NCI-H1092 treated with DMSO at 0.1 percent for 48 hours (cell line): Measurements from ENCODE around the gene KPNA3.
"Not testable (repeated sequence)": the region's sequence is repeated elsewhere in the genome, so short reads cannot be mapped to it uniquely, and the experiment has no call there.

ENCODE experiments used
- DNase-seq: peaks from one replicate; lab custom pipeline; 2025; lab: John Stamatoyannopoulos, UW

KPNA3 gene

DNA sequence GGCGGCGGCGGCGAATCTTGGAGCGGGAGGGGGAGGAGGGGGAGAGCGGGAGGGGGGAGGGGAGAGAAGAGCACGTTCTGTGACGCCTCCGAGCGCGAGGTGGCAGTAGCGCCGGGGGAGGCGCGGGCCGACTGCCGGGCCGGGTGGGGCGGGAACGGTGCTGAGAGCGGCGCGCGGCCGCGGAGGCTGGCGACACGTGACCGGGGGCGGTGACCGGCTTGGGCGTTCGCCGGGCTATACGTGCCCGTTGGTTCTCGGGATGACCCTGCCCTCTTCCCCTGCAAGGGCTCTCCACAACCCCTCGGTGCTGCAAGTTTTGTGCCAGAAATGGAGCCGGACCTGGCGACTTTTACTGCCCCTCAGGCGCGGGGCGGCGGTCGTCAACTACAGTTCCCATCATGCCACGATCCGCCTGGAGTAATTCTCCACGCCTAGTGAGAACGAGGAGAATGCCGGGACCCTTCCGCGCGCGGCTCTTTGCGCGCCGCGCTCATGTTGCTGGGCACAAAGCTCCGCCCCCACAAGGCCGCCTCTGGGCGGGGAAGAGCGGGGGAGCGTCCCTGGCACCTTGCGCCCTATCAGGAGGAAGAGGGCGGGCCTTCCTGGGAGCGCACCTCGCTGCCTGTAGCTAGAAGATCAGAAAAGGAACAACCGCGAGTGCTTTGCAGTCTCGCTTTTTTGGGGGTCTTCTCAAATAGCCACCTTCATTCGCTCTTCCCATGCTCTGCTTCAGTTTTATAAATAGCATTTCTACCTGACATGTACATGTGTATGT, at the start of gene KPNA3:
Gene KPNA3, minus strand, starts transcription at position 133 of the 775 bp plus-strand sequence. CDS start 176 bp downstream, outside the sequence.
- DNase-seq: peak; percentile 96

DNA sequence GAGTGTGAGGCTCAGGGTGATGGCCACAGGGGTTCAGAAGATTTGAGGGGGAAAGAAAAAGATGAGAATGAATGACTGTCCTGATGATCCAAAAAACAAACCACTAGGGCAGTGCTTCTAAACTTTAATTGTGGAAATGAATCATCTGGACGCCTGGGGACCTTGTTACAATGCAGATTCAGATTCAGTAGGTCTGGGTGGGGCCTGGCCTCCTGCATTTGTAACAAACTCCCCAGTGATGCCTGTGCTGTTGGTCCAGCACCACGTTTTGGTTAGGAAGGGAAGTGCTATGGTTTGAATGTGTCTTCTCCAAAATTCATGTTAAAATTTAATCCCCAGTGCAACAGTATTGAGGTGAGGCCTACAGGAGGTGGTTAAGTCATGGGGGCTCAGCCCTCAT, 49.5 kb upstream of the KPNA3 start:
- no peak for DNase-seq

- no peak for DNase-seq
Observed at GRCh38 chr13:49840675-49841074, 48.2 kb upstream of the KPNA3 start.

- no peak for DNase-seq
Observed at GRCh38 chr13:49840266-49840665, 47.8 kb upstream of the KPNA3 start.

GRCh38 chr13:49838989-49839388, 46.5 kb upstream of the KPNA3 start:
- DNase-seq: no peak

GRCh38 chr13:49836516-49836915, 44.0 kb upstream of the KPNA3 start:
- DNase-seq: no peak

- DNase-seq: no peak
Observed at GRCh38 chr13:49833402-49833801, 40.9 kb upstream of the KPNA3 start.

DNA sequence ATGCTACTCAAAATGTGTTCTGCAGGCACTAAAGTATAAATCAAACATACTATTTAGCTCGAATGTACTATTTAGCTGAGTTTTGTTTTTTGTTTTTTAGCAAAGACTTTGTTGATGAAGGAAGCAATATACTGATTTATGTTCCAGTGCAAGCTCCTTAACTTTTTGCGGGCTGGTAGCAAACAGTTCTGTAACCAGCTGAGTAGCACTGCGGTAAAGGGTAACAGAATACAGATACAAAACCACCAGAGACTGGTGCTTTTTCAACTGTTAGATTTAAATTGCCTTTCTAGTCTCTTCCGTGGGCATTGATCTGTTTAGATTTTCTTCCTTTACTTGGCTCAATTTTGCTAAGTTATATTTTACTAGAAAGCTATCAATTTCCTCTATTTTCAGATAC, 39.0 kb upstream of the KPNA3 start:
- DNase-seq: no peak

- no peak for DNase-seq
Observed at GRCh38 chr13:49830721-49831120, 38.2 kb upstream of the KPNA3 start.

DNA sequence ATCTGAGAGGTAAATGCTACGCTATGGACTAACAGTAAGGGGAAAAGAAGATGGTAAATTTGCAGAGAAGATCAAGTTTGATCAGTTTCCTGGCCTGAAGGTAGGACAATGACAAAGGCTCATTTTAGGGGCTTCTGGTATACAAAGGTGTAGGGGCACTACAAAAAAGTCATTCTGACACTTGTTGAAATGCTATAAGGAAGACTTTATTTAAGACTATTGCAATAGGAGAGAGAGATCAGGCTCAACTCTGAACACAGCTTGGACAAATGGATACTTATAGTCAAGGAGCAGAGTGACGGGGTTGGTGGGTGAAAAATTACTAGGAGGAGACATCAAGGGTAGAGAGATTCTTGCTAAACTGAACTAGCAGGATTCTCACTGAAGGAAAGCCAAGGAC, 37.2 kb upstream of the KPNA3 start:
- DNase-seq: no peak

- DNase-seq: no peak
Observed at GRCh38 chr13:49828453-49828852, 36.0 kb upstream of the KPNA3 start.

- DNase-seq: no peak
Observed at GRCh38 chr13:49827891-49828290, 35.4 kb upstream of the KPNA3 start.

DNA sequence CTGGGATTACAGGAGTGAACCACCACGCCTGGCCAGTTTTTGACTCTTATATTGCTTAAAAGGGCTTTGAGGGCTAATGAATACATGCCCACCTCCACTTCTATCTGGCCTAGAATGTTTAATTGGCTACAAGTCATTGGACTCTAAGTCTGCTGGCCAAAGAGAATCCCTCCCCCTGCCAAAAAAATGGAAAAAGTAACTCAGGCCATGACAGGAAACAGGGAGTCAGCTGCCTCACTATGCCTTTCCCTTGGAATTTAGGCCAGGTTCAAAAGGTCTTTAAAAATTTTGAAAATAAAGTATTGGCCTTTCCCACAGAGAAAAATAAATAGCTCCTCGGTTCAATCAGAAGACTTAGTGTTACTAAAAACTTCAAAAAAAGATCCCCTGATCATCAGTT, 34.9 kb upstream of the KPNA3 start:
- DNase-seq: no peak

- DNase-seq: no peak
Observed at GRCh38 chr13:49821216-49822009, 28.9 kb upstream of the KPNA3 start.

DNA sequence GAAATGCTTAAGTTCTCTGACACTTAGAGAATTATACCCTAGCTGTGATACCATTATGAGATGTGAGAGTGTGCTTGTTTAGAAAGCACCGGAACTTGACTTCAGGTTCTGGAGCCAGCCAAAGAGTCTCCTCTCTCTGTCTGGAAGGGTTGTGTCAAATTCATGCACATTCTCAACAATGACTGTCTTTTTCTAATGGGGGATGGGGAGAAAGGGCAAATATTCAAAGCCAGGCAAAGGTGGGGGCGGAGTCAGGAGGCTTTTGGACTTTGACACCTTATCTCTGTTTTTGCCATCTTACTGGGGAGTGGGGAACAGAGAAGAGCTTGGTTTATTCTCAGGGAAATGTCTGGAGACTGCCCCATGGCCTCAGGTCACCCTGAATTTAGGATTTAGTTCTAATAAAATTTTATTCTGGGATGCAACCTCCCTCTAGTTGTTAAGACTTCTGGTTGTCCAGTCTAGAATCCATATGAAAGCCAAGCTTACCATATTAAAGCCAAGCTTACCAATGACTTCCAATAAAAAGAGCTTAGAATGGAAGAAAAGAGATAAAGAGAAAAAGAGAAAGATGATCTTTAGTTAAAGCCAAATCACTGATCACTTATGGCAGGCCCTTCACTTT, 28.2 kb upstream of the KPNA3 start:
- no peak for DNase-seq

GRCh38 chr13:49816047-49816446, 23.6 kb upstream of the KPNA3 start:
- DNase-seq: not testable (repeated sequence)

GRCh38 chr13:49814551-49815270, 22.2 kb upstream of the KPNA3 start:
- DNase-seq: no peak

DNA sequence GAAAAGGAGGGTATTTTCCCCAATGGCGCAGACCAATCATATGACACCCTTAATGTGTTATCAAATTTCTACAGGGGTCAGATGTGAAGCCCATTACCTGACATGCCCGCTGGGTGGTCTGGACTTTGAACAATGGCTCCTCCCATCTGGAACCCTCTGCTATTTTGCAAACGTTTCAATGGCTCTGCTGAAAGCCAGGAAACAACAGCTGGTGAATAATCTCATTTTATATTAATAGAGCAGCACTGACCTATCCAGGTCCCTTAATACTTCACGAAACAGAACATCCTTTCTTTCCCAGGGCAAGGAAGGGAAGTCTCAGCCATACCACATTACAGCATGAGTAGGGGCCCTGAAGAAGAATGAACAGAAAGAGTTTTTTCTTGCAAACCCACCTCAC, 20.3 kb upstream of the KPNA3 start:
- DNase-seq: no peak

- no peak for DNase-seq
Observed at GRCh38 chr13:49811527-49811908, 19.0 kb upstream of the KPNA3 start.

DNA sequence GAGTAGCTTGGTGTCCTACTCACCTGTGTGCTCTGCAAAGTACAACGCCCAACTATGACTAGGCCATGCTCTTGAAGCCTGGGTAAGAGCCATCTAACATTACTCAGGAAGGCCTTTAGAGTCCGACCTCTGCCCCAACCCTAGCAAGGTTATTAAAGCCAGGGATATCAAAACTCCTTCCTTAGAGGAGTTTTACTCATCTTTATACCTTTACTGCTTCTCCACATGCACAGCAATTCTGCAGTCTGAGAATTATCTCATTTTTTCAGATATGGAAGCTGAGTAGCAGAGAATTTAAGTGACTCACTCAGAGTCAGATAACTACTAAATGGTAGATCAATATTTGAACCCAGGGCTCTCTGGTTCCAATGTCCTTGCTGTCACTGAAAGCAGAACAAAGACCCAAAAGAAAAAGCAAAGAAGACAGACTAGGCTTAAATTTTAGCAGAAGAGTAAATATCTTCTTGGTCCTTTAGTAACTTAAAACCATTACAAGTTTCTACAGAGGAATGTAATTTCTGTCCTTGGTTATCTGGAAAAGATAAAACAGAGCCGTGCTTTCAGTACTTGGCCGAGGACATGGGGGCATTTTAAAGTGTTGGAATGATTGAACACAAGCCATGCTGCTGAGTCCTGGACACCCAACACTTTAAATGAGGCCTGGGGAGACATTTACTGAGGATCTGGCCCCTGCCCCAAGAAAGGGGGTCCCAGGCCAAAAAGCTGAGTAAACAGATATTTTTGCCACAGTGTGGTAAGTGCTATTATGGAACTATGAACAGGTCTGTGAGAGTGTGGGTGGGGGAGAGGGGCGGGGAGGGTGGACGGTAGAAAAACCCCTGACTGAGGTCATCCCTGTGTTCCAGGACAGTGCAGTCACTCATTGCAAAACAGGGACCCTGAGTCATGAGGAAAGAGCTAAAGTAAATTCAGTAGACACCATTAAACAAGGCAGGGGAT, 18.4 kb upstream of the KPNA3 start:
- no peak for DNase-seq

GRCh38 chr13:49807681-49808080, 15.2 kb upstream of the KPNA3 start:
- no peak for DNase-seq
